Hepatocyte (in vitro differentiated cells): ENCODE data around the gene ABCA13.

Source experiments
- CTCF ChIP-seq: fragments of 200-600 bp; sonication (generic); IDR thresholded peaks from 2 replicates; pipeline ENCODE4 v1.5.1; 2016; ENCODE audit warnings: antibody characterized with exemption, mild to moderate bottlenecking; ENCODE audit not compliant: poor library complexity
- EZH2 ChIP-seq: fragments of 200-600 bp; sonication (generic); IDR thresholded peaks from 2 replicates; pipeline ENCODE4 v1.6.1; 2016; ENCODE audit warnings: antibody characterized with exemption, mild to moderate bottlenecking, borderline replicate concordance

GRCh38 chr7:48209004-48209600 lies 37.8 kb downstream of the ABCA13 start:
- no peak for TF ChIP-seq CTCF
- TF ChIP-seq EZH2 = no peak
